Neural cell (in vitro differentiated cells): ENCODE data around the gene DOCK4. TPM values are rescaled to one million over a fixed set of nuclear protein-coding genes. Genes with fewer than 3 reads are reported as not detected.

Source experiments
- H2AFZ ChIP-seq: fragments of 200-600, 300-800 bp; sonication (generic), shearing (Covaris generic); 2 replicates; pipeline ENCODE4 v1.6.0; 2014; ENCODE audit warnings: low read depth, mild to moderate bottlenecking, antibody characterized with exemption, low read length, moderate library complexity
- H3F3A ChIP-seq: fragments of 200-600 bp; shearing (Covaris generic); 2 replicates; pipeline ENCODE4 v1.6.1; 2016; ENCODE audit warnings: mild to moderate bottlenecking, moderate library complexity, mixed read lengths, antibody characterized with exemption, low read length; ENCODE audit not compliant: insufficient read depth, poor library complexity, severe bottlenecking
- H3K27ac ChIP-seq: fragments of 200-600, 300-800 bp; sonication (generic), shearing (Covaris generic); 2 replicates; pipeline ENCODE4 v1.5.1; 2014; ENCODE audit warnings: mild to moderate bottlenecking, low read length, moderate library complexity
- H3K27me3 ChIP-seq: fragments of 300-800, 200-600 bp; sonication (generic), shearing (Covaris generic); 2 replicates; pipeline ENCODE4 v1.6.0; 2014; ENCODE audit warnings: mild to moderate bottlenecking, low read depth, low read length, moderate library complexity; ENCODE audit not compliant: insufficient read depth
- H3K36me3 ChIP-seq: fragments of 300-800, 200-600 bp; sonication (generic), shearing (Covaris generic); 2 replicates; pipeline ENCODE4 v1.5.1; 2014; ENCODE audit warnings: mild to moderate bottlenecking, antibody characterized with exemption, low read length, moderate library complexity; ENCODE audit not compliant: insufficient read depth
- H3K4me2 ChIP-seq: fragments of 300-800, 200-600 bp; sonication (generic), shearing (Covaris generic); 2 replicates; pipeline ENCODE4 v1.6.0; 2014; ENCODE audit warnings: mild to moderate bottlenecking, low read length
- H3K4me3 ChIP-seq: fragments of 300-800, 200-600 bp; sonication (generic), shearing (Covaris generic); 2 replicates; pipeline ENCODE4 v1.5.1; 2014; ENCODE audit warnings: mild to moderate bottlenecking, low read length, moderate library complexity
- H3K79me2 ChIP-seq: fragments of 200-600 bp; shearing (Covaris generic); replicated peaks from 2 replicates; pipeline ENCODE4 v1.6.0; 2014; ENCODE audit warnings: mild to moderate bottlenecking, low read length, moderate library complexity; ENCODE audit not compliant: insufficient read depth
- H3K9ac ChIP-seq: fragments of 300-800, 200-600 bp; sonication (generic), shearing (Covaris generic); 2 replicates; pipeline ENCODE4 v1.6.1; 2016; ENCODE audit warnings: mild to moderate bottlenecking, low read length, mixed read lengths
- H3K9me2 ChIP-seq: fragments of 200-600 bp; shearing (Covaris generic); 2 replicates; pipeline ENCODE4 v1.6.1; 2016; ENCODE audit warnings: mild to moderate bottlenecking, low read length, mixed read lengths; ENCODE audit not compliant: insufficient read depth
- H3K9me3 ChIP-seq: fragments of 200-600, 300-800 bp; sonication (generic), shearing (Covaris generic); 2 replicates; pipeline ENCODE4 v1.6.1; 2016; ENCODE audit warnings: mild to moderate bottlenecking, mixed run types, low read length, moderate library complexity, mixed read lengths
- H4K20me1 ChIP-seq: fragments of 200-600 bp; shearing (Covaris generic); 2 replicates; pipeline ENCODE4 v1.6.1; 2016; ENCODE audit warnings: mild to moderate bottlenecking, mixed run types; ENCODE audit not compliant: insufficient read depth
- CTCF ChIP-seq: fragments of 450-650 bp; IDR thresholded peaks from 2 replicates; pipeline ENCODE4 v1.5.1; 2014; ENCODE audit warnings: antibody characterized with exemption, mild to moderate bottlenecking, moderate library complexity; ENCODE audit not compliant: poor library complexity, severe bottlenecking
- EP300 ChIP-seq: fragments of 450-650 bp; conservative IDR thresholded peaks from 2 replicates; pipeline ENCODE4 v1.6.1; 2014; ENCODE audit warnings: antibody characterized with exemption, mild to moderate bottlenecking, moderate library complexity; ENCODE audit not compliant: poor library complexity, severe bottlenecking
- EZH2 ChIP-seq: fragments of 200-600, 300-800 bp; shearing (Covaris generic), sonication (generic); IDR thresholded peaks from 2 replicates; pipeline ENCODE4 v1.6.1; 2014; ENCODE audit warnings: antibody characterized with exemption, low read length, borderline replicate concordance, mild to moderate bottlenecking; ENCODE audit not compliant: insufficient read depth, poor library complexity, severe bottlenecking
- MXI1 ChIP-seq: fragments of 450-650 bp; conservative IDR thresholded peaks from 2 replicates; pipeline ENCODE4 v1.6.1; 2014; ENCODE audit warnings: antibody characterized with exemption, mild to moderate bottlenecking; ENCODE audit not compliant: poor library complexity, severe bottlenecking
- POLR2AphosphoS5 ChIP-seq: IDR thresholded peaks from 2 replicates; pipeline ENCODE4 v1.6.1; 2012
- RAD21 ChIP-seq: fragments of 450-650 bp; conservative IDR thresholded peaks from 2 replicates; pipeline ENCODE4 v1.6.1; 2014; ENCODE audit warnings: antibody characterized with exemption, mild to moderate bottlenecking, moderate library complexity
- REST ChIP-seq: IDR thresholded peaks from 2 replicates; pipeline ENCODE4 v1.6.1; 2012; ENCODE audit warnings: borderline replicate concordance
- SMC3 ChIP-seq: fragments of 450-650 bp; conservative IDR thresholded peaks from 2 replicates; pipeline ENCODE4 v1.6.1; 2014; ENCODE audit warnings: antibody characterized with exemption, mild to moderate bottlenecking, moderate library complexity; ENCODE audit not compliant: poor library complexity
- TAF1 ChIP-seq: IDR thresholded peaks from 2 replicates; pipeline ENCODE4 v1.6.1; 2012; ENCODE audit warnings: low read depth
- polyA plus RNA-seq: library from polyadenylated mRNA; depleted of rRNA; stranded (reverse); fragments of >200 nt; gene quantifications from 2 replicates; pipeline ENCODE4 v1.2.3, GENCODE V29; 2014

Gene DOCK4
- polyA plus RNA-seq, 1 donor from 2014 or later = 28.1 TPM

- Histone ChIP-seq H3K36me3 (peaks cover 13% of the 10 kb centered on the region), H3F3A (no peaks in the 10 kb centered on the region), H3K27ac (no peak overlapping the region), H3K9me2 (no peaks in the 10 kb centered on the region), H3K4me3 (no peak overlapping the region), H3K79me2 (no peaks in the 10 kb centered on the region), H3K9ac (no peak overlapping the region), H4K20me1 (no peaks in the 10 kb centered on the region), H3K27me3 (no peaks in the 10 kb centered on the region), H3K4me2 (no peak overlapping the region), H2AFZ (no peak overlapping the region), H3K9me3 (no peaks in the 10 kb centered on the region)
- TF ChIP-seq SMC3 (no peak), TAF1 (no peak), CTCF (no peak), REST (no peak), EP300 (no peak), RAD21 (no peak), EZH2 (no peak), MXI1 (no peak), POLR2AphosphoS5 (no peak)
These were observed 434.6 kb downstream of the DOCK4 start for GRCh38 chr7:111771638-111772037.

GRCh38 chr7:111770116-111770515 lies 436.1 kb downstream of the DOCK4 start:
- no peaks in the 10 kb centered on the region for H3K79me2 ChIP-seq
- H3K9me2 ChIP-seq = no peaks in the 10 kb centered on the region
- H3K27ac ChIP-seq = no peak overlapping the region
- no peak overlapping the region for H2AFZ ChIP-seq
- H3K9me3 ChIP-seq = no peaks in the 10 kb centered on the region
- peaks cover 10% of the 10 kb centered on the region for H3K36me3 ChIP-seq
- H3K9ac ChIP-seq = no peak overlapping the region
- H3F3A ChIP-seq = no peaks in the 10 kb centered on the region
- no peak for TF ChIP-seq MXI1
- no peak for TF ChIP-seq POLR2AphosphoS5
- TF ChIP-seq TAF1 = no peak
- no peak for TF ChIP-seq SMC3
- no peak for TF ChIP-seq RAD21
- TF ChIP-seq REST = no peak
- no peak for TF ChIP-seq EP300
- no peak for TF ChIP-seq CTCF
- TF ChIP-seq EZH2 = no peak
- no peaks in the 10 kb centered on the region for H3K27me3 ChIP-seq
- H3K4me3 ChIP-seq = no peak overlapping the region
- no peak overlapping the region for H3K4me2 ChIP-seq
- no peaks in the 10 kb centered on the region for H4K20me1 ChIP-seq
